HG03378 (cell line): ENCODE measurements around the gene YTHDF1.
"Not testable (repeated sequence)": the region's sequence is repeated elsewhere in the genome, so short reads cannot be mapped to it uniquely, and the experiment has no call there.

ENCODE experiments used
- ATAC-seq: cut with Tn5 transposase; IDR thresholded peaks from one replicate; pipeline ENCODE4 v1.9.1; 2021; ENCODE audit warnings: mild to moderate bottlenecking, moderate library complexity; ENCODE audit not compliant: unreplicated experiment

The YTHDF1 gene

DNA sequence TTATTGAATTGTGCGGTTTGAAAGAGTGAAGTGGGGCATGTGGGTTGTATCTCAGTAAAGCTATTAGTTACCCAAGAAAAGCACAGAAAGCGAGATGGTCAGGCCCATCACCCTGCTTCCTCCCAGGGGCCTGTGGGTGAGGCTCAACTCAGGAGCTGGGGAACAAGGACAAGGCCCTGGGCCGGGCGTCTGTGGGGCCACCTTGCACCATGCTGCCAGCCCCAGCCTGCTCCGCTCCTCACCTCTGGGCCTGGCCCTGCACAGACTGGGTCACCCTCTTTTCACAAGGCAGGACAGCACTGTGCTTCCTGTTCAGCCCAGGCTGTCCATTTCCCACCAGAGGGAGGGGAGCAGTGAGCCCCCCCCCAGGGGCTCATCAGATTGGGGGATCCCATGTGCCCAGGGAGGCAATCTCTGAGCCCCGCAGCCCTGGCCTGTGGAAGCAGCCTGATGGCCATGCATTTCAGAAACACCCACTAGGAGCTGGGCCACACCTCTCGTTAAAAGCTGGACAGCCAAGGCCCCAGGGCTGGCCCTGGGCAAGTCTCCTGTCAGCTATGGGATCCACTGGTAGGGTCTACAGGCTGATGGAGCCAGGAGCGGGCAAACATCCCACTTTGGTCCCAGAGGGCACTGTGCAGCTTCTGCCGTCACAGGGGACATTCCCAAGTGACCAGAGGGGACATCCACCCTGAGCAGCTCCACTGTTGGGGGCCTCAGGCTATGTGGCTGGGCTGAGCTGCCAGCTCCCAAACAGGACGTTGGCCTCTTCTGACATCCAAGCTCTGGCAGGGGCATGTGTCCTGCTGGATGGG lies 55.9 kb downstream of the YTHDF1 start:
- ATAC-seq: no peak

DNA sequence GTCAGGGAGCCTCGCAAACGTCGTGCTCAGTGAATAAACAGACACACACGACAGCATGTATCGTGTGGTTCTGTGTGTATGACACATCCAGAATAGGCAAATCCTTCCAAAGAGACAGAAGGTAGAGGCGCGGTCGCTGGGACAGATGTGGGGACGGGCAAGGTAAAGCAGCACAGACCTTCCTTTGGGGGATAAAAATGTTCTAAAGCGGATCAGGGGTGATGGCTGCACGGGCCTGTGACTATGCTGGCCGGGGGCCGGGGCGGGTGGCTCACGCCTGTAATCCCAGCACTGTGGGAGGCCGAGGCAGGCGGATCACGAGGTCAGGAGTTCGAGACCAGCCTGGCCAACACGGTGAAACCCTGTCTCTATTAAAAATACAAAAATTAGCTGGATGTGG lies 56.7 kb downstream of the YTHDF1 start:
- ATAC-seq: not testable (repeated sequence)

DNA sequence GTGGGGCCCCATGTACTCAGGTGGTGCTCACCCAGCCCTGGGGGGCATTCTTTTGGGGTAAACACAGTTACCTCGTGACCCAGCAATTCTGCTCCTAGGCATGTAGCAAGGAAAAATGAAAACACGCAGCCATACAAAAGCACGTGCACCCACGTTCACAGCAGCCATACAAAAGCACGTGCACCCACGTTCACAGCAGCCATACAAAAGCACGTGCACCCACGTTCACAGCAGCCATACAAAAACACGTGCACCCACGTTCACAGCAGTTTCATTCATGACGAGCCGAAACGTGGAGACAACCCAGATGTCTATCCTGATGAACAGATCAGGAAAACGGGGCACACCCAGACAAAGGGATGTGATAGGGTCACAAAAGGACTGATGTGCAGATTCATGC lies 57.1 kb downstream of the YTHDF1 start:
- no peak for ATAC-seq

- no peak for ATAC-seq
Measured at GRCh38 chr20:63158352-63158751, 57.6 kb downstream of the YTHDF1 start.

- not testable (repeated sequence) for ATAC-seq
Measured at GRCh38 chr20:63157431-63157830, 58.5 kb downstream of the YTHDF1 start.

DNA sequence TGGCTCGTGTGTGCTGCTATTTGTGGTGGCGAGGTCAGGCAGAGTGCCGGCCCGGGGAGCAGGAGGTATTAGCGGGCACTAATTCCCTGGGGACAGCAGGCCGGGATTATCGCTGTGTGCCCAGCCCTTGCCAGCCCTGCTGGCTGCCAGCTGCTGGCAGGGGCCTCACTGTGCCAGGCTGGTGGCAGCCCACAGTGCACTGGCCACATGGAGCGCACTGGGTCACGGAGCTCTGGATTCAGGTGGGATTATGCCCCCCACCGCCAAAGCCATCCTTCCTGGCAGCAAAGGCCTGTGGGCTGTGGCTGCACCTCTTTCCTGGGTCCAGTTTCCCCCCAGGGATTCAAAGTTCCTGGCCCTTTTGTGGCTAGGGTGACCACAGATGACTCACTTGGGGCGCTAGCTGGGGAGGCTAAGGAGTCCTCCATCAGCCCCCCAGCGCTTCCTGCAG lies 59.7 kb downstream of the YTHDF1 start:
- ATAC-seq: no peak

GRCh38 chr20:63155266-63156165 lies 60.4 kb downstream of the YTHDF1 start:
- ATAC-seq: no peak

- ATAC-seq: no peak
Measured at GRCh38 chr20:63154395-63154794, 61.5 kb downstream of the YTHDF1 start.

- no peak for ATAC-seq
Measured at GRCh38 chr20:63153254-63154221, 62.4 kb downstream of the YTHDF1 start.

DNA sequence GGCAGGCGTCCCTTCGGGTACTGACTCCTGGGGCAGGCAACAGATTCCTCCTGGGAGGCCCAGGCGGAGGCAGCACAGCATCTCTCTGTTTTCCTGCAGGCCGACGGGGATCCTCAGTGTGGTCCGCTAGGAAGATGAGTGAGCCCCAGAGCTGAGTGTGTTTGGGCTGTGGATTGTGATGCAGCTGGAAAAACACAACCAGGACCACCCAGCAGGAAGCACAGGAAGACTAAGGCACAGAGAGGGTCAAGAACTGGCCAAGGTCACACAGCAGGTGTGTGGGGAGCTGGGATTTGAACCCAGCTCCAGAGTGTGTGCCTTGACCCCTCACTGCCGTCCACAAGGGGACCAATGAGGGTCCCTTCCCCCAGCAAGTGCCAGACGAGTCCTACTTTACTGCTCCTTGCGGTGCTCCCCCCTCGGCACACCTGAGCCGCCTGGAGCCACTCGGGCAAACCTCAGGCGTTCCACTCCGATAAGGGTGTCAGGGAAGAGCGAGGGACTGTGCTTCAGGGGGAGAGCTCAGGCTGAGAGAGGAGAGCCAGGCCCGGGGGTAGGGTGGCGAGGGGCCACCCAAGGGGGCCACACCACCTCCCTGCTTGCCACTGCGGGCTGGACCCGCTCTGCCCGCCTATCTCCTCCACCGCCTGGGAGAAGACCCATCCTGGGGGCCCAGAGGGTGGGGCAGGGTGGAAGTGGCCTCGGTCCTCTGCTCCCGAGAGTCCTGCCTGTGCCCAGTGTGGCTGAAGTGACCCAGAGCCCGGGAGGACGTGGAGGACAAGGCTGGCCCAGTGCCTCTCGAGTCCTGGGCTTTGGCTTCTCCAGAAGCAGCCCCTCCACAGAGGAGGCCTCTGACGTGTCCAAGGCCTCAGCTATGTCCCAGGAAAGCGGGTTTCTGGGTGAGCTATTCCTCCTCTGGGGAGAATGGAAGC lies 63.3 kb downstream of the YTHDF1 start:
- no peak for ATAC-seq

DNA sequence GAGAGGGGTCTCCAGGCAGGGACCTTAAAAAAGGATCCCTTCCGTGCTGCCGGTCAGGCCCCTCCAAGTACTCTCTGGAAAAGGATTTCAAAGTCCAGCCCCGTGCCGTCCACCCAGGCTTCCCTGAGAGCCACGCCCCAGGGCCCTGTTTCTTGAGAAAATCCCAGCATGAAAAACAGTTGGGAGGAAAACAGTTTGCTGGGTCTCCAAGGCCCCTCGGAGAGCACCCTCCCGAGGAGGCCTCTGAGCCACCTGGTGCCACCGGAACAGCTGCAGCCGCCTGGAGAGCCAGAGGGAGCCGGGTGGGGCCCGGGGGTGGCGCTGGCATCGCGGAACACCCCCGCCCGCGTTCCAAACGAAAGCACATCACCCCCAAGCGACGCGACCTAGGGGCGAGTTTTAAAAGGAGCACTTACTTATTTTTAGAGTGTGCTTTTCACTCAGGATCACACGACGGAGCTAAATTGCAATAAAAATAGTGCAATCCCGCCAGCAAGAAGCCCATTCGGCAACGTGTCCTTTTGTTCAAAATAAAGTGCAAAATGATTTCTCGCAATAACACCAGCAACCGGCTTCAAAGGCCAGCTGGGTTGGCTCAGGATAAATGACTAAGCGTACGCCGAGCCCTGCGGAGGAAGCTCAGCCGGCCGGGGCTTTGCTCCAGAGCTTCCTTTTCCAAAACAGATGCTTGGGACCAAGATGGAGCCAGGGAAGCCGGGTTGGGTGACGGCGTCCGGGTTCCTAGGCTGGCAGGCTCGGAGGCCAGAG lies 64.2 kb downstream of the YTHDF1 start:
- no peak for ATAC-seq

- no peak for ATAC-seq
Measured at GRCh38 chr20:63150911-63151531, 64.9 kb downstream of the YTHDF1 start.

DNA sequence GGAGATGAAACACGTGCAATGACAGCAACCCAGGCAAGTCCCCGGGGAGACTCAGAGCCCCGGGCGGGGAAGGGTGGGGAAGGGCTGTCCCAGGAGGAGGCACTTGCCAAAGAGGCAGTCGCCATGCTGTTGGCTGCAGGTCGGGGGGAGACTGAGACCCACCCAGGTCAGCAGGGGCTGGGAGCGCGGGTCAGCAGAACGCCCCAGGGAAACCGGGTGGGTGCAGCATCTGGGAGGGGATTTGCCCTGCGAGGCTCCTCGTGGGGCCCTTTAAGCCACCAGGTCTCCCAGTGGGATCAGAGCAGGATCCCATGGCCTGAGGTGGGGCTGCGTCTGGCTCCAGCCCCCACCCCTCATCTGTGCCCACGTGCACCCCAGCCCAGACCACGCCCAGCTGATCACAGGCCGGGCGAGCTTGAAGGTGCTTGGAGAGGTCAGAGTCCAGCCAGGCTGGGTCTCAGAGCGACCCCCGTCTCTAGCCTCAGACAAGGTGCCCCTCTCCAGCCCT lies 65.5 kb downstream of the YTHDF1 start:
- no peak for ATAC-seq

DNA sequence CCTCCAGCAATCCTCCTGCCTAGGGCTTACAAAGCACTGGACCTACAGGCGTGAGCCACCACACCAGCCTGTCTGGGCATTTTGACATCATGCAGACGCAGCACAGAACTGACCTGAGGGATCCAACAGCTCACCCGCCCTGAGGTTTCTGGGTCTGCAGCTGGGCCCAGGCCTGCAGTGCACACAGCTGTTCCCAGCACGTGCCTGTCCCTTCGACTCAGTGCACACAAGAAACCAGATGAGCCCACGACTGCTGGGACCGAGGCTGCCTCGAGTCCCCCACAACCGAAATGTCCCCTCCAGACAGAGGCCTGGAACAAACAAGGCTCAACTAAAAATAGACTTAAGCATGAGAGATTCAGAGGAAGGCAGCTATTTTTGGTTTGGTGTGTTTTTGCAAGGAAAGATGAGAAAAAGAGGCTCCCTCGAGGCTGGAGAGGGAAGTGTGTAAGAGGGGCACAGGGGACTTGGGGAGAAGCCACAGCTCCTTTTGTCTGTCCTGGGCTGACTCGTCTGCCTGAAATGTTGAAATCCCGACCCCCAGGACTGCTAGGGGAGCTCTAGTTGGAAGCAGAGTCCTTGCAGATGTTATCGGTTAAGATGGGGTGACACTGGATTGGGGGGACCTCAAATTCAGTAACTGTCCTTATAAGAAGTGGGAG lies 66.3 kb downstream of the YTHDF1 start:
- ATAC-seq: no peak

GRCh38 chr20:63148696-63149095 lies 67.2 kb downstream of the YTHDF1 start:
- ATAC-seq: no peak

DNA sequence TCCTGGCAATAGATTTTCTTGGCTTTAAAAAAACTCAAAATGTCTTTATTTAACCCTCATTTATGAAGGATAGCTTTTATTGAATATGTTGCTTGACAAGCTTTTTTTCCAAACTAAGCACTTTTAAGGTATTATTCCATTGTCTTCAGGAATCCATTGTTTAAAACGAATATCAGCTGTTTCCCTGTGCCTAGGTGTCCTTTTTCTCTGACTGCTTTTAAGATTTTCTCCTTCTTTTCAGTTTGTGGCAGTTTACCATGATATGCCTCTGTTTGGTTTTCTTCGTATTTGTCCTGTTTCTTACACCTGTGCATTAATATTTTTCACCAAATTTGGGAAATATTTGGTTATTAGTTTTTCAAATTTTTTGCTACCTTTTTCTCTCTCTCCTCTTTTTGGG lies 68.4 kb downstream of the YTHDF1 start:
- ATAC-seq: no peak
